Activated CD4-positive, alpha-beta memory T cell treated with anti-CD3 and anti-CD28 coated beads for 36 hours (primary cell): ENCODE data around the gene AMER3. TPM values are rescaled to one million over a fixed set of nuclear protein-coding genes. Genes with fewer than 3 reads are reported as not detected.
"Not testable (repeated sequence)": the region's sequence is repeated elsewhere in the genome, so short reads cannot be mapped to it uniquely, and the experiment has no call there.

ENCODE experiments used
- CTCF ChIA-PET: fragments of 350-600 bp; sonication (Branson Sonifier 250); formaldehyde crosslinking; loops from one replicate; lab custom pipeline; 2021; ENCODE audit warnings: antibody characterized with exemption, inconsistent platforms; lab: Charles Lee
- POLR2A ChIA-PET: fragments of 350-600 bp; sonication (Branson Sonifier 250); formaldehyde crosslinking; loops from one replicate; lab custom pipeline; 2021; ENCODE audit warnings: antibody characterized with exemption; lab: Charles Lee
- DNase-seq: peaks from one replicate; pipeline ENCODE4 v3.0.0-alpha.2; 2020
- H3K27ac Mint-ChIP-seq: one replicate; pipeline ENCODE4 v1.8.0; 2021; ENCODE audit warnings: mixed read lengths
- H3K27me3 Mint-ChIP-seq: one replicate; pipeline ENCODE4 v1.8.0; 2021; ENCODE audit warnings: mixed read lengths
- H3K36me3 Mint-ChIP-seq: one replicate; pipeline ENCODE4 v1.8.0; 2021; ENCODE audit warnings: mixed read lengths
- H3K4me1 Mint-ChIP-seq: one replicate; pipeline ENCODE4 v1.8.0; 2021; ENCODE audit warnings: low read depth, mixed read lengths
- H3K4me3 Mint-ChIP-seq: one replicate; pipeline ENCODE4 v1.8.0; 2021; ENCODE audit warnings: mild to moderate bottlenecking, mixed read lengths
- H3K9me3 Mint-ChIP-seq: one replicate; pipeline ENCODE4 v1.8.0; 2021; ENCODE audit warnings: mixed read lengths
- intact Hi-C: fragments of 100-400 bp; cut with micrococcal nuclease; formaldehyde crosslinking; loops from one replicate; pipeline ENCODE4 v1.15.1; 2023
- total RNA-seq, 2 experiments: library from RNA; stranded (reverse); gene quantifications; one replicate each; pipeline ENCODE4 v1.2.3, GENCODE V29; 2021

Gene AMER3
- total RNA-seq, 2 experiments from 2014 or later: not detected

- H3K4me3 Mint-ChIP-seq, H3K27me3 Mint-ChIP-seq, H3K4me1 Mint-ChIP-seq, DNase-seq, H3K9me3 Mint-ChIP-seq, H3K36me3 Mint-ChIP-seq, intact Hi-C loops, CTCF ChIA-PET, H3K27ac Mint-ChIP-seq, POLR2A ChIA-PET: not testable (repeated sequence)
These were observed 23.1 kb upstream of the AMER3 start for GRCh38 chr2:130732257-130732656.

GRCh38 chr2:130735200-130735599 is 20.1 kb upstream of the AMER3 start:
- no peaks in the 10 kb centered on the region for H3K36me3 Mint-ChIP-seq
- no peak overlapping the region for H3K4me3 Mint-ChIP-seq
- CTCF ChIA-PET: no interaction called here
- intact Hi-C loops: no loop called here
- peaks cover 1% of the 10 kb centered on the region for H3K27me3 Mint-ChIP-seq
- no peak overlapping the region for H3K27ac Mint-ChIP-seq
- H3K9me3 Mint-ChIP-seq: peaks cover 9% of the 10 kb centered on the region
- H3K4me1 Mint-ChIP-seq: no peaks in the 10 kb centered on the region
- POLR2A ChIA-PET: no interaction called here
- no peak for DNase-seq

DNA sequence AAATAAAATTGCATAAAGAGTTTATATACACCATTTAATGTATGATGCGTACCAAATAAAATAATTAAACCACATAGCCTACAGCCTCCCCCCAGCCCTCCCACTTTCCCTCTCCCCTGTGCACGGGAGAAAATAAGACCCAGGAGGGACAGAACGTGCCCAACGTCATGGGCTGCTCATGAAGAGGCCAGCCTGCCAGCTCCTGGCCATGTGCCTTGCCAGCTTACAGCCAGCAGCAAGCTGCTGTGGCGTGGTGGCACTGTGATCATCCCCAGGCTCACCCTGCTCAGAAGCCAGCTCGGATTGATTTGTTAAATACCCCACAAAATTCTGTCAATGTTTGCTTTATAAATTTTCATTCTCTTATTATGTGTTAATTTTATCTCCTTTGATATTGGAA is 18.9 kb upstream of the AMER3 start:
- POLR2A ChIA-PET: no interaction called here
- Mint-ChIP-seq H3K27me3 (peaks cover 3% of the 10 kb centered on the region), H3K27ac (no peak overlapping the region), H3K4me3 (no peak overlapping the region), H3K36me3 (no peaks in the 10 kb centered on the region), H3K4me1 (no peaks in the 10 kb centered on the region), H3K9me3 (peaks cover 9% of the 10 kb centered on the region)
- DNase-seq: no peak
- intact Hi-C loops: no loop called here
- CTCF ChIA-PET: no interaction called here

DNA sequence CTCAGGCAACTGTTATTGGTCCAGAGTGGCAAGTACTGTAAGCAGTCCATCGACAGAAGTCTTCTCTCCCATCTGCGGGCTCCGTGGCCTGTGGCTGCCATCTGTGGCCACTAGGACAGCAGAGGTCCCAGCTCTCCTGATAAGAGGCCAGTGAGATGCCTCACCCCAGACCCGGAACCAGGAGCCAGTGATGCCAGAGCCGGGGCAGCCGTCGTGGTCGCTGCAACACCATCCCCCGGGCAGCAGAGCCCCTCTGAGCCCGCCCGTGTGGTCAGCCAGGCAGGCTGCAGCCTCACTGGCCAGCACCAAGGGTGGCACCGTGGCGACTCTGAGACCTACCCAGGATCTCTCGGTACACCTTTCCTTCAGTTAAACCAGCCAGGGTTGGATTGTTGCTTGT is 17.7 kb upstream of the AMER3 start:
- Mint-ChIP-seq H3K36me3 (no peaks in the 10 kb centered on the region), H3K4me3 (no peak overlapping the region), H3K9me3 (peaks cover 9% of the 10 kb centered on the region), H3K4me1 (no peaks in the 10 kb centered on the region), H3K27ac (no peak overlapping the region), H3K27me3 (peaks cover 5% of the 10 kb centered on the region)
- intact Hi-C loops: no loop called here
- ChIA-PET CTCF (no interaction called here), POLR2A (no interaction called here)
- DNase-seq: no peak

GRCh38 chr2:130740671-130741070 is 14.7 kb upstream of the AMER3 start:
- peaks cover 15% of the 10 kb centered on the region for H3K27me3 Mint-ChIP-seq
- H3K9me3 Mint-ChIP-seq: no peaks in the 10 kb centered on the region
- H3K27ac Mint-ChIP-seq: no peak overlapping the region
- DNase-seq: no peak
- ChIA-PET CTCF (no interaction called here), POLR2A (no interaction called here)
- intact Hi-C loops: no loop called here
- H3K4me1 Mint-ChIP-seq: no peaks in the 10 kb centered on the region
- no peak overlapping the region for H3K4me3 Mint-ChIP-seq
- H3K36me3 Mint-ChIP-seq: no peaks in the 10 kb centered on the region

DNA sequence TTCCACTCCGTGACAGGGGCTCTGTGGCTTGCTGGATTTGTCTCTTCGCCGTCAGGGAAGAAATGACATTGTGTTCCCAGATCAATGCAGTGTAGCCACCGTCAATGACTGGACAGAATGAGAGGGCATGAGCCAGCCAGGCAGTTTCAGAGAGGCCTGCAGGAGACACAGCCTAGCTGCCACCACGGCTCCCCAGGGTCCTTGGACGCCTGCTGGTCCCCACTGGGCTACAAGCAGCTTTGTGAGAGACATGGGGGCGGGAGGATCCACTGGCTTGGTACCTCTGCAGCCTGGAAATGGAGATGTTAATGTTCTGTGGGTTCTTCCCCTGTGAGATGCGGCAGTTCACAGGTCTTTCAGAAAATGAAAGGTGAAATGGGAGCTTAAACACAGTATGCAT is 12.1 kb upstream of the AMER3 start:
- H3K4me1 Mint-ChIP-seq: no peaks in the 10 kb centered on the region
- no peaks in the 10 kb centered on the region for H3K36me3 Mint-ChIP-seq
- no peak overlapping the region for H3K4me3 Mint-ChIP-seq
- H3K27me3 Mint-ChIP-seq: peaks cover 15% of the 10 kb centered on the region
- ChIA-PET CTCF (no interaction called here), POLR2A (no interaction called here)
- H3K9me3 Mint-ChIP-seq: no peaks in the 10 kb centered on the region
- intact Hi-C loops: no loop called here
- H3K27ac Mint-ChIP-seq: no peak overlapping the region
- no peak for DNase-seq

GRCh38 chr2:130744287-130745117 is 10.8 kb upstream of the AMER3 start:
- ChIA-PET CTCF (no interaction called here), POLR2A (no interaction called here)
- no peaks in the 10 kb centered on the region for H3K4me1 Mint-ChIP-seq
- intact Hi-C loops: no loop called here
- H3K9me3 Mint-ChIP-seq: no peaks in the 10 kb centered on the region
- no peaks in the 10 kb centered on the region for H3K36me3 Mint-ChIP-seq
- DNase-seq: no peak
- no peak overlapping the region for H3K27ac Mint-ChIP-seq
- H3K27me3 Mint-ChIP-seq: peaks cover 13% of the 10 kb centered on the region
- no peak overlapping the region for H3K4me3 Mint-ChIP-seq

DNA sequence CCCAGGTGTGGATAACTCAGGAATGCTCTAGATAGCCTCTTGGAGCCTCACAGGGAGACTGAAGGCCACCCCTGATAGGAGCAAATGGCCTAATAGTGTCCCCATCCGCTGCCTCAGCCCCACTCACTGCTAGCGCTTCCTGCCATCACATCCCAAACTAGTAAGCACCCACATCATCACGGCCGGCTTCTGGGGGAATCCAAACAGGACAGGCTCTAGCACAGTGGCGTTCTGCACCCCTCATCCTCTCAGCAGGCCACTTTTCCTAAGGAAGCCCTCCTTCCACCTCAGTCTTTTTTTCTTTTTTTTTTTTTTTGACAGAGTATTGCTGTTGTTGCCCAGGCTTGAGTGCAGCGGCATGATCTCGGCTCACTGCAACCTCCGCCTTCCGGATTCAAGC is 6.3 kb upstream of the AMER3 start:
- intact Hi-C loops: no loop called here
- Mint-ChIP-seq H3K9me3 (no peaks in the 10 kb centered on the region), H3K27ac (no peak overlapping the region), H3K36me3 (no peaks in the 10 kb centered on the region), H3K4me1 (no peaks in the 10 kb centered on the region), H3K4me3 (no peak overlapping the region), H3K27me3 (peaks cover 17% of the 10 kb centered on the region)
- CTCF ChIA-PET: no interaction called here
- POLR2A ChIA-PET: no interaction called here
- no peak for DNase-seq

- POLR2A ChIA-PET: no interaction called here
- Mint-ChIP-seq H3K36me3 (no peaks in the 10 kb centered on the region), H3K27me3 (peaks cover 13% of the 10 kb centered on the region), H3K27ac (no peak overlapping the region), H3K4me3 (no peak overlapping the region), H3K4me1 (no peaks in the 10 kb centered on the region), H3K9me3 (no peaks in the 10 kb centered on the region)
- no peak for DNase-seq
- CTCF ChIA-PET: no interaction called here
- intact Hi-C loops: no loop called here
These were observed 5.7 kb upstream of the AMER3 start for GRCh38 chr2:130749641-130750040.

DNA sequence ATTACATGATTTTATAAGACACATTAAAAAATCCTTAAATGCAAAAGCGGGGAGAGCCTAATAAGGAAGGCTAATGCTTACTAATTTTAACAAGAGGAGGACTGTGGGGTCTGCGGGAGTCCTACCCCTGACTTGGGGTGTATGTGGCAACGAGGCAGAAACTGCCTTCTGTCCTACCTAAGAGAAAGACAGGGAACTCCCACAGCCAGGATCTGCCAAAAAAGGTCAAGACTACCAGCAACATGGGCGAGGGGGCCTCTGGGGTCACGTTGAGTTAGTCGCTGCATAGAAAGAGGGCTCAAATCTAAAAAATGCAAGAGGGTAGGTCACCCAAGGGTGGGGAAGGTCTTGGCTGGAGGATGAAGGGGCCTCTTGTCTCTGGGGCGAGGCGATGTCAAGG is 529 bp upstream of the AMER3 start:
- no peaks in the 10 kb centered on the region for H3K36me3 Mint-ChIP-seq
- no peak overlapping the region for H3K4me3 Mint-ChIP-seq
- intact Hi-C loops: no loop called here
- H3K4me1 Mint-ChIP-seq: peaks cover 7% of the 10 kb centered on the region
- POLR2A ChIA-PET: no interaction called here
- peaks cover 43% of the 10 kb centered on the region for H3K27me3 Mint-ChIP-seq
- DNase-seq: no peak
- H3K27ac Mint-ChIP-seq: no peak overlapping the region
- CTCF ChIA-PET: no interaction called here
- no peaks in the 10 kb centered on the region for H3K9me3 Mint-ChIP-seq

DNA sequence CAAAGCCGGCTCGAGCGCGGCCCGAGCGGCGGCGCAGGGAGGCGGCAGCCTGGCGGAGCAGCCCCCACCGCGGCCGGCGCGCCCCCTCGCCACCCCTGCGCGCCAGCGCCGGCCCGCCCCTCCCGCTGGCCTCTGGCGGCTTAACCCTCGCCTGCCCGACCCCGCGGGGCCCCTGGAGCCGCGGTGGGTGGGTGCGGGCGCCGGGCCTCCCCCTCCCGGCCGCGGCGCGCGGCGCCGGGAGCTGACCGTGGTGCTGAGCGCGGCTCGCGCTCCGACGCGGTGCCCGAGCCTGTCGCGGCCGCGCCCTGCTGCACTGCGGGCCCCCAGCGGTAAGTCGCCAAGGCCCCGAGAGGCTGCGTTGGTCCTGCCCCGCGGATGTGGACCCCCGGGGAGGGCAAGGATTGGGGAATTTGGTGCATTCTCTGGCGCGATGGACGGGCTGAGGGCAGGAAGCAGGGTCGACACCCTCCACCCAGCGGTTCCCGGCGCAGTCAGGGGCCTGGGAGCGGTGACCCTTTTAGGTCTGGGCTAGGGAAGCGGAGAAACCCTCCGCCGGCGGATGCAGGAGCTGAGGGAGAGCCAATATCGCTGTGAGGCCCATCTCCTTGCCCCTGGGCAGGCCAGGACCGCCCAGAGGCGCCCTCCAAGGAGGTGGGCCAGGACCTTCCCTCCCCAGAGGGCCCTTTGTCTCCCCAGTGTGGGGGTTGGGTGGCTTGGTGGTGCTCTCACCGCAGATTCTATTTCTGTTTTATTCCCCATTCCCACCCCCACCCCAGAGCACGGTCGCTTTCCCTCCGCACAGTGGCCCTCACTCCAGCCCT is 923 bp downstream of the AMER3 start:
- ChIA-PET POLR2A (no interaction called here), CTCF (no interaction called here)
- Mint-ChIP-seq H3K27me3 (peaks cover 44% of the 10 kb centered on the region), H3K4me1 (peaks cover 7% of the 10 kb centered on the region), H3K27ac (no peak overlapping the region), H3K4me3 (no peak overlapping the region), H3K36me3 (no peaks in the 10 kb centered on the region), H3K9me3 (no peaks in the 10 kb centered on the region)
- peak; percentile 26 for DNase-seq
- intact Hi-C loops: no loop called here

- CTCF ChIA-PET: no interaction called here
These were observed 1.7 kb downstream of the AMER3 start for GRCh38 chr2:130756874-130757668.

More at GRCh38 chr2:130756874-130757668, 1.7 kb downstream of the AMER3 start:
- H3K27ac Mint-ChIP-seq: no peak overlapping the region
- peaks cover 7% of the 10 kb centered on the region for H3K4me1 Mint-ChIP-seq
- peaks cover 49% of the 10 kb centered on the region for H3K27me3 Mint-ChIP-seq
- no peak overlapping the region for H3K4me3 Mint-ChIP-seq
- no peaks in the 10 kb centered on the region for H3K9me3 Mint-ChIP-seq
- no peaks in the 10 kb centered on the region for H3K36me3 Mint-ChIP-seq
- POLR2A ChIA-PET: no interaction called here
- no peak for DNase-seq
- intact Hi-C loops: no loop called here
